Ishikawa (cell line): ENCODE data around the gene GALNT7.
A peak's percentile ranks its signal among the peaks of the same experiment; 100 is the strongest.

Experiments used
- CEBPB ChIP-seq: IDR thresholded peaks from 2 replicates; pipeline ENCODE4 v1.6.1; 2012
- CREB1 ChIP-seq: IDR thresholded peaks from 2 replicates; pipeline ENCODE4 v1.6.1; 2012; ENCODE audit warnings: low read depth
- EGR1 ChIP-seq: IDR thresholded peaks from 2 replicates; pipeline ENCODE4 v1.6.1; 2012
- EP300 ChIP-seq: IDR thresholded peaks from 2 replicates; pipeline ENCODE4 v1.6.1; 2012; ENCODE audit warnings: borderline replicate concordance
- FOXM1 ChIP-seq: IDR thresholded peaks from 2 replicates; pipeline ENCODE4 v1.6.1; 2012; ENCODE audit warnings: low read depth, borderline replicate concordance
- NFIC ChIP-seq: IDR thresholded peaks from 2 replicates; pipeline ENCODE4 v1.6.1; 2012
- RAD21 ChIP-seq: IDR thresholded peaks from 2 replicates; pipeline ENCODE4 v1.6.1; 2012; ENCODE audit warnings: low read depth
- TAF1 ChIP-seq: IDR thresholded peaks from 2 replicates; pipeline ENCODE4 v1.6.1; 2012; ENCODE audit warnings: low read depth, mild to moderate bottlenecking
- TCF12 ChIP-seq: IDR thresholded peaks from 2 replicates; pipeline ENCODE4 v1.6.1; 2012; ENCODE audit warnings: low read depth
- TEAD4 ChIP-seq: IDR thresholded peaks from 2 replicates; pipeline ENCODE4 v1.6.1; 2012
- USF1 ChIP-seq: IDR thresholded peaks from 2 replicates; pipeline ENCODE4 v1.6.1; 2012
- YY1 ChIP-seq: IDR thresholded peaks from 2 replicates; pipeline ENCODE4 v1.6.1; 2012; ENCODE audit warnings: low read depth
- ZBTB7A ChIP-seq: IDR thresholded peaks from 2 replicates; pipeline ENCODE4 v1.6.1; 2012; ENCODE audit warnings: low read depth
- TF ChIP-seq, protein P1 (sequence below): IDR thresholded peaks from 2 replicates; pipeline ENCODE4 v1.6.1; 2012; ENCODE audit warnings: low read depth, mild to moderate bottlenecking
- TF ChIP-seq, protein P2 (sequence below): IDR thresholded peaks from 2 replicates; pipeline ENCODE4 v1.6.1; 2012

GALNT7 gene

GRCh38 chr4:173294444-173294843 lies 125.8 kb downstream of the GALNT7 start:
- TF ChIP-seq, protein P1, sequence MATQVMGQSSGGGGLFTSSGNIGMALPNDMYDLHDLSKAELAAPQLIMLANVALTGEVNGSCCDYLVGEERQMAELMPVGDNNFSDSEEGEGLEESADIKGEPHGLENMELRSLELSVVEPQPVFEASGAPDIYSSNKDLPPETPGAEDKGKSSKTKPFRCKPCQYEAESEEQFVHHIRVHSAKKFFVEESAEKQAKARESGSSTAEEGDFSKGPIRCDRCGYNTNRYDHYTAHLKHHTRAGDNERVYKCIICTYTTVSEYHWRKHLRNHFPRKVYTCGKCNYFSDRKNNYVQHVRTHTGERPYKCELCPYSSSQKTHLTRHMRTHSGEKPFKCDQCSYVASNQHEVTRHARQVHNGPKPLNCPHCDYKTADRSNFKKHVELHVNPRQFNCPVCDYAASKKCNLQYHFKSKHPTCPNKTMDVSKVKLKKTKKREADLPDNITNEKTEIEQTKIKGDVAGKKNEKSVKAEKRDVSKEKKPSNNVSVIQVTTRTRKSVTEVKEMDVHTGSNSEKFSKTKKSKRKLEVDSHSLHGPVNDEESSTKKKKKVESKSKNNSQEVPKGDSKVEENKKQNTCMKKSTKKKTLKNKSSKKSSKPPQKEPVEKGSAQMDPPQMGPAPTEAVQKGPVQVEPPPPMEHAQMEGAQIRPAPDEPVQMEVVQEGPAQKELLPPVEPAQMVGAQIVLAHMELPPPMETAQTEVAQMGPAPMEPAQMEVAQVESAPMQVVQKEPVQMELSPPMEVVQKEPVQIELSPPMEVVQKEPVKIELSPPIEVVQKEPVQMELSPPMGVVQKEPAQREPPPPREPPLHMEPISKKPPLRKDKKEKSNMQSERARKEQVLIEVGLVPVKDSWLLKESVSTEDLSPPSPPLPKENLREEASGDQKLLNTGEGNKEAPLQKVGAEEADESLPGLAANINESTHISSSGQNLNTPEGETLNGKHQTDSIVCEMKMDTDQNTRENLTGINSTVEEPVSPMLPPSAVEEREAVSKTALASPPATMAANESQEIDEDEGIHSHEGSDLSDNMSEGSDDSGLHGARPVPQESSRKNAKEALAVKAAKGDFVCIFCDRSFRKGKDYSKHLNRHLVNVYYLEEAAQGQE: no peak
- no peak for TF ChIP-seq CREB1
- no peak for TF ChIP-seq YY1
- no peak for TF ChIP-seq NFIC

- no peak for TF ChIP-seq EP300
- TF ChIP-seq RAD21: peak; percentile 75
- TF ChIP-seq, protein P2, sequence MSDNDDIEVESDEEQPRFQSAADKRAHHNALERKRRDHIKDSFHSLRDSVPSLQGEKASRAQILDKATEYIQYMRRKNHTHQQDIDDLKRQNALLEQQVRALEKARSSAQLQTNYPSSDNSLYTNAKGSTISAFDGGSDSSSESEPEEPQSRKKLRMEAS: no peak
- no peak for TF ChIP-seq ZBTB7A
These were observed 133.0 kb downstream of the GALNT7 start for GRCh38 chr4:173301518-173302201.

DNA sequence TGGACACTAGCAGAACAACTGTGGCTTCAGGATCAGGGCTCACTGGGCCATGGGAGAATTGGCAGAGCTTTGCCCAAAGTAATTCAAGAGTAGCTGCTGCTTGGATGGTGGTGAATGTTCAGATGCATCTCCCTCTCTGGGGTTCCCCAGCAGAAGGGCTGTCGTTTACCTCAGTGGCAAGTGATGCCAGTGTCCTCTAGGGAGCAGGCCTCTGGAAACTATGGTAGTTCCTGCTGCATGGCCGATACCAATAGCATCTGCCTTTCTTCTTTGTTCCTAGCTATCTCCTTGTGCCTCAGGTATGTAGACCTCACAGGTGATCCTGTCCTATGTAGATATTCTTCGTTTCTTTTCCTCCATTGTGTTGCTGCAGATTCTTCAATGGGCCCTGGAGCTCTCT lies 139.2 kb downstream of the GALNT7 start:
- no peak for TF ChIP-seq TCF12
- TF ChIP-seq, protein P2: no peak
- no peak for TF ChIP-seq EGR1
- no peak for TF ChIP-seq ZBTB7A

DNA sequence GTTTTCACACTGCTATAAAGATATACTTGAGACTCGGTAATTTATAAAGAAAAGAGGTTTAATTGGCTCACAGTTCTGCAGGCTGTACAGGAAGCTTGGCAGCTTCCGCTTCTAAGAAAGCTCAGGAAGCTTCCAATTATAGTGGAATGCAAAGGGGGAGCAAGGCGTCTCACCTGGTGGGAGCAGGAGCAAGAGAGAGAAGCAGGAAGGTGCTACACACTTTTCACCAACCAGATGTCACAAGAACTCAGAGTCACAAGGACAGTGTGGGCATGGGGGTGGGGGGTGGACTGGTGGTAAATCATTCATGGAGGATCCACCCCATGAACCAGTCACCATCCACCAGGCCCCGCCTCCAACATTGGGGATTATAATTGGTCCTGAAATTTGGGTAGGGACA lies 142.8 kb downstream of the GALNT7 start:
- TF ChIP-seq TAF1 (no peak), EP300 (no peak), ZBTB7A (no peak), CREB1 (no peak), USF1 (no peak), FOXM1 (no peak), NFIC (no peak), CEBPB (no peak), TCF12 (no peak), RAD21 (no peak), EGR1 (no peak)
- TF ChIP-seq, protein P1: no peak
- TF ChIP-seq, protein P2: no peak

DNA sequence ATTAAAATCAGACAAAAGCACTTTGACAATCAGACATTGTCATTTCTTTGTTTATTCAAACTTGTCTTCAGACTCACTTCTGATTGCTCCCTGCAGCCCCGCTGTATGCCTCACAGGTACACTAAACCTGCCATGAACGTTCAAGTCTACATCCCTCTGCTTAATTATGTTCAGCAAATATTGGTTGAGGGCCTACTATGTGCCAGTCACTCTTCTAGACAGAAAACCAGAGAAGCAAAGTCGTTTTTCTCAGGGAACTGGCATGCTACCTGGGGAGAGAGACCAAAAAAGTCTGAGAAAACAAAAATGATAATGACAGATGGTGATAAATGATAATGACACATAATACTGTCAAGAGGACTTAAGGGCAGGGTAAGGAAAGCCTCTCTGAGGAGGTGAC lies 146.1 kb downstream of the GALNT7 start:
- no peak for TF ChIP-seq NFIC
- no peak for TF ChIP-seq ZBTB7A
- no peak for TF ChIP-seq TCF12
- TF ChIP-seq RAD21: no peak
- TF ChIP-seq, protein P2: no peak
- no peak for TF ChIP-seq EP300
- no peak for TF ChIP-seq FOXM1
- no peak for TF ChIP-seq USF1
- TF ChIP-seq YY1: no peak
- TF ChIP-seq, protein P1: no peak
- TF ChIP-seq TAF1: no peak
- no peak for TF ChIP-seq TEAD4
- no peak for TF ChIP-seq CREB1
- no peak for TF ChIP-seq CEBPB
- TF ChIP-seq EGR1: no peak
